RPMI8226 (cell line): Measurements from ENCODE around the gene RBM8A.
A peak's percentile ranks its signal among the peaks of the same experiment; 100 is the strongest.

Experiments used
- DNase-seq: peaks from one replicate; pipeline ENCODE4 v3.0.0-alpha.2; 2015

The RBM8A gene

DNA sequence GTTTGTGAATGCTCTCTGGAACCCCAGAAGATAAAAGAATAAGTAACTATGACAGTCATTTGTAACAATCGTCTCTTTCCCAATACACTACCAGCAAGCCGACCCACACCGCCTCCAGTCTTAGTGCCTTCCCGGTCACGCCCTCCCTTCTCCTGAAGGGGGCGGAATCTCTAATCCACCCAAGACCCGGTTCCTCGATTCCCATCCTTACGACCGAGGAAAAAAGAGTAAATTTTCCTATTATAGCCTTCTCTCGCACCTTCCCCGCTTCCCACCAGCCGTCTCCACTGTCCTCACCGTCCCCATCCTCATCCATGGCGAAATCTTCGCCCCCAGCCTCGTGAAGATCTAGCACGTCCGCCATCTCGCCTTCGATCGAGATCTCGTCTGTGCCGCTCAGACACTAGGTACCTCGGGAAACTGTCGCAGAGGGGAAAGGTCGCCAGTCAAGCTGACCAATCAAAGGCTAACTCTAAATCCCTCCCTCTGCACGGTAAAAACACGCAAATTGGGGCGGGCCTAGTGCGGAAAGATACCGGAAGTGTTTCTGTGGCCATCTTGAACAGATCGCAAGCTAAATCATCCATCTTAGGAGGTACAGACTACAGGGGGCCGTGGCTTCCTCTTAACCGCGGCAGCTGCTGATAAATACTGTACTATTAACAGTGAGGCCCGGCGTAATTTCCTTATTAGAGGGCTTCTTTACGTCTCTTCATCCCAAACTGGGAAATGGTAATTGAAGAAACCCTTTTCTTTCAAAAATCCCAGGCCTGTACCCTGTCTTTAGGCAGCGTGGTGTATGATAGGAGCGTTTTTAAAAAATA, at the start of gene RBM8A:
Gene RBM8A (minus strand): TSS at position 422 of the 824 bp plus-strand sequence. CDS start 58 bp downstream, at position 364.
- DNase-seq = peak; percentile 99

DNA sequence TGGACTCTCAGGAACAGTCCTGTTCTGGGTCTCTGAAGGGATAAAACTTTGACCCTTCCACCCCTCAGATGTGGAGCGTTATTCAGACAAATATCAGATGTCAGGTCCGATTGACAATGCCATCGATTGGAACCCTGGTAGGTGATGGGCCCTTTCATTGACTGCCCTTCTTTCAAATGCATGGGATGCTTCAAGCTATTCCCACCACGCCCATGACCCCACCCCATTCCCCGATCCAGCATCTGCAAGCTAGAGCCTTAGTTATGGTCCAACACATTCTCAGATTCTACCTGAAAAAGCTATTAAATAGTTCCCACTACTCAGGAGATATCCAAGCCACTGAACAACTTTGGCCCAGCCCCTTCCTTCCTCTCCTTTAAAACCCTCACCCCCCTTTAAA, 49.7 kb upstream of the RBM8A start:
- DNase-seq = no peak

DNA sequence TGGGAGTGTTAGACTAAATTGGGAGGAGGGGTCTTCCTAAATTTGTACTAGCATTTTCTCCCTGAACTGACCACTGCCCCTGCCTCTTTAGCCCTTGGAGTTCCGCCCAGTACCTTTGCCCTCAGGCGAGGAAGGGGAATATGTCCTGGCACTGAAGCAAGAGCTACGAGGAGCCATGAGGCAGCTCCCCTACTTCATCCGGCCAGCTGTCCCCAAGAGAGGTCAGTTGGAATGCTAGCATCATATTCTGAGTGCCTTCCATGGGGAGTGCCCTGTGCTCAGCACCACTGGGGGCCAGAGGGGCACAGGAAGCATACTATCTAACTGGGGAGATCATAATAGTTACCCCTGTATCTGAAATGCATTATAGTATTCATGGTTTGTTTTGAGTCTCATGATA, 47.9 kb upstream of the RBM8A start:
- no peak for DNase-seq

DNA sequence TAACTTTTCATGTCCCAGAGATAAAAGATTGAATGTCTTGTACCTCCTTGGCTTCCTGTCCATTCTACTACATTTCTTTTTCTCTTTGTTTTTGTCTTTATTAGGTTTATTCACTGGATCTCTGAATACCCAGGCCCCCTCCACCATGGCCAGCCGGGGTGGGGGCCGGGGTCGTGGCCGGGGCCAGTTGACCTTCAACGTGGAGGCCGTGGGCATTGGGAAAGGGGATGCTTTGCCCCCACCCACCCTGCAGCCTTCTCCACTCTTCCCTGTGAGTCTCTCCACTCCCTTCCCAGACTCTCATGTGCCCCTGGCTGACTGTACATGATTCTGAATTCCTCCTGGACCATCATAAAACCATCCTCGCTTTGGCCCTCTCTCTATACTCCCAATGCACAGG, 47.4 kb upstream of the RBM8A start:
- no peak for DNase-seq

DNA sequence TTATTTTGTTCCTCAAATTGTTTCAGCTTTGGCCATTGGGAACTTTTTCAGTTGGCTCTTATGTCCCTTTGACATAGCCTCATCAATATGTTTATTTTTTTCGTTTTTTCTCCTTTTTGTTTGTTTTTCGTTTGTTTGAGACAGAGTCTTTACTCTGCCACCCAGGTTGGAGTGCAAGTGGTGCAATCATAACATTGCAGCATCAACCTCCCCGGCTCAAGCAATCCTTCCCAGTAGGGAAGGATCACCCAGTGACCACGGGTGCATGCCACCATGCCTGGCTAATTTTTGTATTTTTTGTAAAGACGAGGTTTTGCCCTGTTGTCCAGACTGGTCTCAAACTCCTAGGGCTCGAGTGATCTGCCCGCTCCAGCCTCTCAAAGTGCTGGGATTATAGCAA, 45.3 kb upstream of the RBM8A start:
- no peak for DNase-seq

DNA sequence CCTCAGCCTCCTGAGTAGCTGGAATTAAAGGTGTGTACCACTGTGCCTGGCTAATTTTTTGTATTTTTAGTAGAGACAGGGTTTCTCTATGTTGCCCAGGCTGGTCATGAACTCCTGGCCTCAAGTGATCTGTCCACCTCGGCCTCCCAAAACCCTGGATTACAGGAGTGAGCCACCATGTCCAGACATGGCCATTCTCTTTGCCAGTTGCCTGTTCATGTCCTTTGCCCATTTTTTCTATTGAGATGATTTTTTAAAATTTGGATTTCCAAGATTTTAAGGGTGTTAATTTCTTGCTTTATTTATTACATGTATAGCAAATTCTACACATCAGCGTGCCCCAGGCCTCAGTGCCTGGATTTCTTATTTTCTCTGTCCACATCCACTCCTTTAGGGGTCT, 40.0 kb upstream of the RBM8A start:
- DNase-seq = no peak

DNA sequence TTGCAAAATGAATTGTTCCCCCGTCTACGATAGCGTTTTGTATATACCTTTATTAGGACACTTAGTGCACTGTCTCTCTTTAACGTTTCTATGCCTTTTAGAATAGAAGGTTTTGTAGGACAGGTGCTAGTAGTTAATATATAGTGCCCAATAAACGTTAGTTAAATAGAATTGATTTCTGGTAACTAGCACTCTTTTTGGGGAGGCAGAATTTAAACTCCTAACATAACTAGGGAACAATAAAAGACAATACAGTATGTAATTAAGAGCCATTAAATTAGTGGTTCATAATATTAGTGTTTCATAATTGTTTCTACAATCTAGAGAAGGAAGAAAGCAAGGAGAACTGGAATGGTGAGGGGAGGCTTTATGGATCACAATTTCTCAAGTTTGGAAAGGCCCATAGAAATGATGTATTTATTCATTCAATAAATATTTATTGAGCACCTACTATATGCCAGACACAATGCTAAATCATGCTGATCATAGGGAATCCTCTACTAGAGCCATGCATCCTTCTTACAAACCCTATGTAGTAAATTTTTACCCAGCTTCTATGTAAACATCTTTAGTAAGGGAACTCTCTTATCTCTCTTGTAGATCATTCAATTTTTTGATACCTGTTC, 37.9 kb upstream of the RBM8A start:
- DNase-seq = no peak

DNA sequence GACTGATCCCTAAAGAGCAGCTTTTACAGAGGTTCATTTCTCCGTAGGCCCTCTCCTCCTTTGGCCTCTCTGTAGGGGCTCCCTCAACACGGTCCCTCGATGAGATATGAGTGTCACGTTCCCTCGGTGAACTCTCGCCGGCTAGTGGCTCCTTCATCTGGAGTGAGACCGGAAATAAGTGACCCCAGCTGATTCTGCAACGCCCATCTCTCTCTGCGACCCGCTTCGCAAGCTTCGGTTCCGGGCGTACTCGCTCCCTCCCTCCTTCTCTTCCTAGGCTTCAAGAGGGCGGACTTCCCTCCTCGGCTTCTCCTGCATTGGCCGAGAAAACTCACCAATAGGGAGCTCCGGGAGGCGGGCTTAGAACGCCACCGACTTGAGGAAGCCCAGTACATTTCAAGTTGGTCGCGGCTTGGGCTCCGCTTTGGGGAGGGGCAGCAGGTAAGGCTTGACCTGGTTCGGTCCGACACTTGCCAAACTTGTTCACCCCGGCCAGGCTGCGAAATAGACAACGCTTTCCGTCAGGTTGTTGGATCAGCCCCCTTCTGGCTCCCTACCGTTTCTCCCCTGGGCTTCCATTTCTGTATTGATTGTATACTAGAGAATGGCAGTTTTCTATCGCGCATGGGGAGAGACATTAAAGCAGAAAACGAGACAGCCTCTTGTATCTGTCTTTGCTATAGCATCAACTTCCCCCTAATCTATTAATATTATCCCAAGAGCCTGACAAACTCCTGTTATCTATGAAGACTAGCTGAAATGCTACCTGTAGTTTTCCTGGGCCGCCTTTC, 37.2 kb upstream of the RBM8A start, which contains the start of the genes ANKRD34A and POLR3GL:
Gene ANKRD34A (minus strand): TSS at position 248 of the 791 bp plus-strand sequence. CDS start 2,816 bp downstream, outside the sequence.
Gene POLR3GL (plus strand): TSS at position 363 of the 791 bp plus-strand sequence. CDS start 10,176 bp downstream, outside the sequence.
- peak; percentile 98 for DNase-seq

DNA sequence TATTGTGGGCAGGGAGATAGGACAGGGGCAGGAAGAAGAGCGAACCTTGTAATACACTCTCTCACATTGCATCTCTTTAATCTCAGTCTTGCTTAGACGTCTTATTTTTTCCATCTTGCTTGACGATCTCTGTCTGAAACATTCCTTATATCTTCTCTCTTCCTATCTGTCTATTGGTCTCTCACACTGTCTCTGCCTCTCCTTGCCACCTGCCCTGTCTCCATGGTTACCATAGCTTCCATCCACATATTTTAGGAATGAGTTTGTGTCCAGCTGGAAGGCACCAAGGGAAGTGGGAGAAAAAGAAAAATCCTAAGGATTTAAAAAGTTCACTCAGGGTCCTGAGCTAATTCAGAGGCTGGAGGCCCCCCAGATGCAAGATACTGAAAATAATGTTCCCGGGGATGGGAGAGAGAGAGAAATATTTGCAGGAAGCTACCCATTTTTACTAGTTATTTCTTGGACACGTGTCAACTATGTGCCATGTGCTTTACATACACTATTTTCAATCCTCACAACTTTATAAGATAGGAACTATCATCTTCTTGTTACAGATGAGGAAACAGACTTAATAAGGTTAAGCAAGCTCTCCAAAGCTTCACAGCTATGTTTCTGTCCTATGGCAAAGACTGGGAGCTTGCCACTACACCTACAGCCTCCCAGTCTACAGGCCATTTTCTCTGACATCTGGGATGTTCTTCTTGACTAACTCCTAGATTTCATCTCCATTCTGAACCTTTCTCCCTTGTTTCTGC, 36.2 kb upstream of the RBM8A start:
- peak; percentile 42 for DNase-seq

DNA sequence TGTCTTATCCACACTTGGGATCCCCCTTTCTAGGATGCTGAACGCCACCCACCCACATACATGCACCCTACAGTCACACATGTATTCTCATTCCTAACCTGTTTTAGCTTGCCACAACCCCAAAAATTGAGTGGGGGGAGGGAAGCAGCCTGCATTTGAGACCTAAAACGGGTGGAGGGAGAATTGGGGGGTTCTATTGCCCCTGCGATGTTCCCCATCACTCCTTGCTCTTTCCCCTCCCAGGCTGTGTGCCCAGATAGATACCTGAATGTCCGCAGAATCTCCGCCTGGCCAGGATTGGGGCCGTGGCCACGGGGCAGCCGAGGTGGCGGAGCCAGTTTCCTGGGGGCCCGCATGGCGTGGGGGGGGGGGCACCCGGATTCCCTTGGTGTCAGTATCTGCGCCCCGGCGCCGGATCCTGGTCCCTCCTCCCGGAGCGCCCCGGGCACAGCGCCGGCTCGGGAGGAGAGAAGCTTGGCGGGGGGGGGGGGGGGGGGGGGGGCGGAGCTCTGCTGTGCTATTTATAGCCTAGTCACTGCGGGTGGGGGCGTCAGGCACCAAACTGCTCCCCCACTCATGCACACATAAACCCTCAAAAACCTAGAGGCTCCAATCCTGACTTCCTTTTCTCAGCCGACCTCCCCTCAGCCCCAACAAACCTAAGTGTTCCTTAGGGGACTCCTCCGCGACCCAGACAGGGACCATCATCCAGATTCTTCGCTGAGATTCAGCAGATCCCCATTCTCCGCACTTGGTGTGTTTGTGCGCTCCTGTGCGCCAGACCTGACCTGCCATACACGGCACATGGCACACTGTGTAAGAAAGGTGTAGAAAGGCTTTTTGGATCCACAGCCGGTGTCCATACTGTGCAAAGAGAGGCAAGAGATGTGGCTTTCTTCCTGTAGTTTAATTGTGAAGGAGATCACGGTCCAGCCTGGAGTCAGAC, 35.1 kb upstream of the RBM8A start:
- peak; percentile 69 for DNase-seq

DNA sequence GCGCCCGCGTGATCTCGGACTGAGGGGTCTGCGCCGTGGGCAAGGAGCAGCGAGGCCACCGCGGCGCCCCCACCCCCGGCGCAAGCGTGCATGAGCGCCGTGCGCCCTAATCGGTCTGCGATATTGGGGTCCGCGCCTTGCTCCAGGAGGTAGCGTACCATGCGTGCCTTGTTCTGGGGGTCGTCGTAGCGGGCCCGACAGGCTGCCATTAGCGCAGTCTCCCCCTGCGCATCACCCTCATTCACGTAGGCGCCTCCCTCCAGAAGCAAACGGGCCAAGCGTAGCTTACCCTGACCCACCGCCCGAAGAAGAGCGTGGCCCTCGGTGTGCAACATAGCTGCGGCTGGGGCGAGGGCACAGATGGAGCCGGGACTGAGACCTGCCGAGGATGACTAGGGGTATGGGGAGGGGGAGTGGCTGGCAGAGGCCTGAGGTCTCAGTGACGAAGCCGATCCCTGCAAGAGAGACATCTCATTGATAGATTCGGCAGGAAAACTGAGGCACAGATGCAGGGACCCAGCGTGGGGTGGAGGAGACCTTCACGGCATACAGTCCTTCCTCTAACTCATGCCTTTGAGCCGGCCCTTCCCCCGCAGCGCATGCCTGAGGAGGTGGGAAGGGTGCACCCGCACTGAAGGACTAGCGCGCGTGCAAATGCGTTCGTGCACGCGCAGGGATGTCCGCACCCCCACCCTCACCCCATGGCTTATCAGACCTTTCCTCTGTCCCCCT, 34.3 kb upstream of the RBM8A start:
- DNase-seq = peak; percentile 75

DNA sequence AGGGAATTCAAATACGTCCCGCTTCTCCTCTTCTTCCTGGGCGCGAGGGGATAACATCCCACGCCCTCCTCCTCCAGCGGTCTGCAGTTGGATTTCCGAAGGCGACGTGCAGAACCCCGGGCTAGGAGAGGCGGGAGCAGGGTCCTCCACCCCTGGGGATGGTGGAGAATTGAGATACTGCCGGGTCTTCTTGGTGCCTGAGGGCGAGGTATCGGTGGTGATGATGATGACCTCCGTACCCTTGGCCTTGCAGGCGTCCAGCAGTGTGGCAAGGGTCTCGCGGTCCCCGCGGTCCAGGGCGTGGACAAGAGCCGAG, 33.8 kb upstream of the RBM8A start:
- DNase-seq = no peak

DNA sequence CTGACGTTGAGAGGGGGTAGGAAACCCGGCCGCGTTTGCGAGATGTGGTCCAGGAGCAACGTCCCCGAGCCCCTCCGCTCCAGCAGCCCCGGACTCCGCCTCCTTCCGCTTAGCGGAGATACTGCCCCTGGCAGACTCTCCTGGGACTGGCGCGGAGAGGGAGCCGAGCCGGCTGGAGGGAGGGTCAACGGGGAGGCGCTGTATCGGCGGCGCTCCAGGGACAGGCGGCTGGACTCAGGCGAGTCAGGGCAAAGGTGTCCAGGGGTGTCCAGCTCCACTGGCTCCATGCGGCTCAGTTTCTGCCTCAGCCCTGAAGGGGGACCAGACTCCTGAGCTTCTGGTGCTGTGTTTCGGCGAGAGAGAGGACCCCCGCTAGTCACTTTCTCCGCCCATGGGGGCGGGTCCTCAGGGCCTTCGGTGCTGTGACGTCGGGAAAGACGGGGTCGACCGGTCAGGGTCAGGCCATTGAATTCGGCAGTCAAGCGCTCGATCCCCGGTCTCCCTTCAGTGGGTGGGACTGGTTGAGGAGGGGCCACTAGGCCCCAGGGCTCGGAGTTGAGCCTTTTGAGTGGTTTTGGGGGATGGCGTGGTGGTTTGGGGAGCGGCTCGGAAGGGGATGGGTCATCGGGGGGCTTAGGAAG, 33.3 kb upstream of the RBM8A start:
- DNase-seq = no peak

DNA sequence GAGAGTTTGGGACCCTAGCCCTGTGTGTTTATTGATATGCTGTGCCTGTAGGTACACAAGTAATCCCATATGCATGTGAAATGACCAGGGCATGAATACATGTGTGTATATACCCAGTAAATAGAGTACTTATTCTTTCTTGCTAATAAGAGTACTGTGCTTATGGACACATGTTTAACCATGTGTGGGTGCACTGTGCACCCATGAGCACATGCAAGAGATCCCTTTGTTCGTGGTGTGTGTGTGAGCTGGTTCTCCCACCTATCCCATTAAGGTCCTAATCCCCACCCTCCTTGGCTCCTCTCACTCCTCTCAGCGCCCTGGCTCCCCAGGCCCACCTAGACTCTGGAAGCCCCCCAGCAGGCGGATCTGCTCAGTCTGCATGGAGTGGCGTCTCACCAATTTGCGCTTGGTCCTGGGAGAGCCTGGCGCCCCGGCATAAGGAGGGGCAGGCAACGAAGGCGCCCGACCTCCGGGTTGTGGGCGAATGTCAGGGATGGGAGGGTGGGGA, 32.7 kb upstream of the RBM8A start:
- DNase-seq = no peak

DNA sequence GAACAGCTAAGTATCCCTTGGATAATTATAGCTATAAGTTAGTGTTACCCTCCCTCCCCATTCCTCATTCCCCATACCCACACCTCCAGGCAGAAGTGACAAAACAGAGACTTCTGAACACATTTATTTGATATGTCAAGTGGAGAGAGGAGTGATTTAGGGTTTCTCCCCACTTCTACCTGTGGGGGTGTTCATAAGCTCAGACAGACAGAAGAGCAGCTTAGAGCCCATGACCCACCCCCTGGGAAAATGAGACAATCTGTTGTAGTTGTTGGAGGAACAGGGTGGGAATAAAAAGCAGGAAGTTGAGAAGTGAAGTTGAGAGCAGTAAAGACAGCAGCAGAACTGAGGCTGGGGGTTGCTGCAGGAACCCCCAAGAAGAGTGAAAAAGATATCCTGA, 32.0 kb upstream of the RBM8A start:
- no peak for DNase-seq

DNA sequence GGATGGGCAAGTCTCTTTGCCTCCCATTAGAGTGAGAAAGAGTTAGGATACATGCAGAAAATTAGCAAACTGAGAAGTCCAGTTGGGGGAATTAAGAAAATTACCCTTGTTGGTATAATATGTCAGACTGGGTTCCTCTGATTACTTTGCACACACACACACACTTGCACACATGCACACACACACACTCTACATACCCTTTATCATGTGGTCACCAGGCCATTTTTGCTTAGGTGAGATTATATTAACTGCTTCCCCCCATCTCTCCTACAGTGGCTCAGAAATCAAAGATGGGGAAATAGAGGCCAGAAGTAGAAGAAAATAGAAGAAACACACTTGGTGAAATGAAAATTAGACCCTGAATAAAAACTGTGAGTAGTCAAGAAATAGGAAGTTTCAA, 31.4 kb upstream of the RBM8A start:
- DNase-seq = no peak

DNA sequence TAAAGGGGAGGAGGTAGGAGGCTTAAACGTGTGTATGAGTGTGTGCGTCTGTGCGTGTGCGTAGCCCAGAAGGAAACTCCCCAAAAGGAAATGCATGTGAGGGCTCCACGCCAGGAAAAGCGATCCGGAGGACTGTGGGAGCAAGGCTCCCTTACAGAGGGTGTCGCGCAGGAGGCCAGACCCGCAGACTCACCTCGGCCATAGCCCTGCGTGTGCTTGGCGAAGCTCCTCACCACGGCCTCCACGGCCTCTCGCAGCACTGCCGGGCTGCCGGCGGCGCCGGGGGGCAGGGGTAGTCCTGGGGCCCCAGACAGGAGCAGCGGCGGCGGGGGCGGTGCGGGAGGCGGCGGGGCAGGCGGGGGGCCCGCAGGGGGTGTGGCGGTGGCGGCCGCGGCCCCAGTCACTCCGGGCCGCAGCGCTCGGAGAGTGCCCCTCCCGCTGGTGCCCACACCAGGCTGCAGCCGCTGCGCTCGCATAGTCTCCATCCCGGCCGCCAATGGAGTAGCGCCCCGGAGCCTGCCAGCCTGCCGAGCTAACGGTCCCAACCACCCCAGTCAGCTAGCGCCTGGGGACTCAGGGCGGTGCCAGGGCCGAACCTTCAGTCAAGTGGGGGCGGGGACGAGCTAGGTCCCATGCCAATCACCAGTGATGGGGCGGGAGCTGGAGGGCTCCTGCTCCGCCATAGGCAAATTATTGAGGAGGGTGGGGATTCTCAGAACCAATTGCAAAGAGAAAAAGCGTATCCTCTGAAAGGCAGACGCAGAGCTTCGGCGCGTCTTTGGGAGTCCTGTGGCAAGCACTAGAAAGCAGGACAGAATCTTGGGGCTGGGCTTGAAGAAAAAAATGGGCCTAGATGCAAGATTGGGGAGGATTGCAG, 30.4 kb upstream of the RBM8A start, which contains the start of gene LIX1L:
Gene LIX1L (minus strand): TSS at position 575 of the 877 bp plus-strand sequence. CDS start 90 bp downstream, at position 485.
- DNase-seq = peak; percentile 99

DNA sequence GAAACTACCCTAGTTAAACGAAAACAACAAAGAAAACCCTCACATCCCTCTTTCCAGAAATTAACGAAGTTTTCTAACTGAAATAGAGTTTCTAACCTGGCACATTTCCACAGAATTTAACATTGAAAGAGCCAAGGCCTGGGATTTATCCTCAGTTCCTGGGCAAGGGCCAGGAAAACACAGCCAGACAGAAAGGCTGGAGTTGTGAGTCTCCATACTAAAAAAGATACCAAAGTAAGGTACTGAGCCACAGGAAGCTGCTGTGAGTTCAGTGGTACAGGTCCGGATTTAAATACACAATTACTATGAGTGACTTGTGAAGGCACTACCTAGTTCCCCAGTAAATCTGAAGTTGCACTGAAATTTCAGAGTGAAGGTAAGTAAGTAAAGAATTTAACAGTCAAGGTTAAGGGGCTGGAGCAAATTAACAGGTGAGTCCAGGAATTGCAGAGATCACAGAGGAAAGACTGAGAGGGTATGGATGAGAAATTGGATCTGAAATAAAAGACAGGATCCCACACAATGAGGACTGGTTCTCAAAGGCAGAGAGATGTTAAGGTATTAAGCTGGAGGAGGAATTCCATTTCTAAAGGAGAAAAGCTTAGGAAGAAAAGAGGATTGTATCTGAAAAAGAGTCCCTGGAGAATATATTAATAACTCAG, 29.6 kb upstream of the RBM8A start:
- DNase-seq = peak; percentile 14
